B cell (primary cell): ENCODE measurements around the gene EPHB1. TPM values are rescaled to one million over a fixed set of nuclear protein-coding genes. Genes with fewer than 3 reads are reported as not detected.

ENCODE experiments used
- ATAC-seq: fragments of 200-7000 bp; cut with Tn5 transposase; one replicate; pipeline ENCODE4 v1.10.0; 2021; ENCODE audit warnings: low read depth, mild to moderate bottlenecking, moderate number of reproducible peaks, moderate library complexity
- CTCF ChIA-PET: fragments of 350-600 bp; sonication (Branson Sonifier 250); formaldehyde crosslinking; loops from one replicate; lab custom pipeline; 2021; ENCODE audit warnings: antibody characterized with exemption, inconsistent platforms; lab: Charles Lee
- POLR2A ChIA-PET: fragments of 350-600 bp; sonication (Branson Sonifier 250); formaldehyde crosslinking; loops from one replicate; lab custom pipeline; 2021; ENCODE audit warnings: antibody characterized with exemption; lab: Charles Lee
- DNase-seq: peaks from one replicate; pipeline ENCODE4 v3.0.0; 2013
- H2AFZ ChIP-seq: 2 replicates; pipeline ENCODE4 v1.6.1; 2012; ENCODE audit warnings: mild to moderate bottlenecking, low read depth, low read length; ENCODE audit not compliant: insufficient read depth, poor library complexity, severe bottlenecking
- H3K27ac ChIP-seq, 2 donors: 1 replicate in 1 of 2; 2 replicates in 1 of 2; pipeline ENCODE4 v1.5.1; 2012 to 2013; ENCODE audit warnings: low read length in 2 of 2, mild to moderate bottlenecking in 2 of 2, moderate library complexity in 1 of 2
- H3K27me3 ChIP-seq, 4 experiments: fragments of 200-600 bp in 1 of 4; sonication (generic) in 1 of 4; replicated peaks in 1 of 4; 1 replicate in 2 of 4; 2 replicates in 2 of 4; pipeline versions ENCODE4 v1.6.1 to v1.7.0; 2013 to 2016; ENCODE audit warnings: low read length in 3 of 4, mild to moderate bottlenecking in 2 of 4, mixed read lengths in 1 of 4, moderate library complexity in 1 of 4; ENCODE audit not compliant: insufficient read depth in 4 of 4, control insufficient read depth in 3 of 4; ENCODE audit errors: control extremely low read depth in 1 of 4
- H3K36me3 ChIP-seq, 2 experiments: replicated peaks in 1 of 2; 1 replicate in 1 of 2; 2 replicates in 1 of 2; pipeline versions ENCODE4 v1.6.1 to v1.7.1; 2013; ENCODE audit warnings: low read length in 1 of 2; ENCODE audit not compliant: insufficient read depth in 2 of 2, control insufficient read depth in 1 of 2; ENCODE audit errors: control extremely low read depth in 1 of 2, extremely low read depth in 1 of 2
- H3K4me1 ChIP-seq, 2 donors: fragments of 200-600 bp in 1 of 2; sonication (generic) in 1 of 2; 1 replicate in 1 of 2; 2 replicates in 1 of 2; pipeline versions ENCODE4 v1.5.1 to v1.6.1; 2013 to 2017; ENCODE audit warnings: low read length in 2 of 2; ENCODE audit not compliant: control insufficient read depth in 2 of 2, insufficient read depth in 2 of 2
- H3K4me2 ChIP-seq: replicated peaks from 2 replicates; pipeline ENCODE3; 2012; ENCODE audit warnings: mild to moderate bottlenecking, low read depth, low read length; ENCODE audit not compliant: poor library complexity, severe bottlenecking
- H3K4me3 ChIP-seq, 5 experiments: fragments of 200-600 bp in 1 of 5; sonication (generic) in 1 of 5; 1 replicate in 3 of 5; 2 replicates in 2 of 5; pipeline versions ENCODE4 v1.5.1 to v1.7.0; 2011 to 2016; ENCODE audit warnings: low read length in 4 of 5, mild to moderate bottlenecking in 4 of 5, low read depth in 2 of 5, control low read depth in 1 of 5, moderate library complexity in 1 of 5; ENCODE audit not compliant: insufficient read depth in 1 of 5; ENCODE audit errors: control extremely low read depth in 1 of 5, extremely low read depth in 1 of 5
- H3K79me2 ChIP-seq: fragments of 200-600 bp; sonication (generic); one replicate; pipeline ENCODE4 v1.6.0; 2016; ENCODE audit warnings: low read length; ENCODE audit not compliant: control insufficient read depth, insufficient read depth
- H3K9ac ChIP-seq: fragments of 200-600 bp; sonication (generic); 2 replicates; pipeline ENCODE4 v1.6.1; 2017; ENCODE audit warnings: mild to moderate bottlenecking, low read length, moderate library complexity
- H3K9me3 ChIP-seq, 3 donors: one replicate each; pipeline versions ENCODE4 v1.6.1 to v1.7.1; 2013; ENCODE audit warnings: low read length in 2 of 3; ENCODE audit not compliant: control insufficient read depth in 2 of 3, insufficient read depth in 1 of 3; ENCODE audit errors: control extremely low read depth in 1 of 3
- H4K20me1 ChIP-seq: 2 replicates; pipeline ENCODE4 v1.6.0; 2012; ENCODE audit warnings: mild to moderate bottlenecking, low read length; ENCODE audit not compliant: insufficient read depth, control insufficient read depth, poor library complexity, severe bottlenecking
- H3K27ac Mint-ChIP-seq: one replicate; pipeline ENCODE4 v1.8.0; 2021; ENCODE audit warnings: mixed read lengths
- H3K27me3 Mint-ChIP-seq: one replicate; pipeline ENCODE4 v1.8.0; 2021; ENCODE audit warnings: mixed read lengths
- H3K4me1 Mint-ChIP-seq: one replicate; pipeline ENCODE4 v1.8.0; 2021; ENCODE audit warnings: mixed read lengths
- H3K4me3 Mint-ChIP-seq: one replicate; pipeline ENCODE4 v1.8.0; 2021; ENCODE audit warnings: mixed read lengths
- H3K9me3 Mint-ChIP-seq: one replicate; pipeline ENCODE4 v1.8.0; 2022; ENCODE audit warnings: mixed read lengths; ENCODE audit not compliant: insufficient read depth
- EZH2 ChIP-seq: IDR thresholded peaks from 2 replicates; pipeline ENCODE4 v1.6.1; 2012; ENCODE audit warnings: borderline replicate concordance, low read depth, mild to moderate bottlenecking, moderate library complexity, low read length; ENCODE audit not compliant: insufficient read depth, poor library complexity, severe bottlenecking
- WGBS: methylation state at CpG from one replicate; pipeline ENCODE4 v1.1.5; 2013; ENCODE audit warnings: missing lambda C conversion rate; ENCODE audit not compliant: insufficient coverage; 5-methylcytosine and 5-hydroxymethylcytosine counted together
- intact Hi-C: fragments of 100-400 bp; cut with micrococcal nuclease; formaldehyde crosslinking; loops from one replicate; pipeline ENCODE4 v1.10.0; 2022
- polyA plus RNA-seq: library from polyadenylated mRNA; depleted of rRNA; stranded (reverse); fragments of >200 nt; gene quantifications from 2 replicates; pipeline ENCODE4 v1.2.3, GENCODE V29; 2012
- total RNA-seq, 2 donors: library from RNA; stranded (reverse); fragments of 120-200 nt in 1 of 2; gene quantifications; 1 replicate in 1 of 2; 2 replicates in 1 of 2; pipeline versions ENCODE4 v1.2.3 to v1.2.4, GENCODE V29; 2013 to 2022
- TF ChIP-seq, protein P1 (sequence below): fragments of 200-600 bp; IDR thresholded peaks from one replicate; pipeline ENCODE4 v1.8.0; 2022; ENCODE audit warnings: antibody characterized with exemption, mild to moderate bottlenecking

The EPHB1 gene
- total and polyA plus RNA-seq, 2 donors (not counting 1 experiment from before 2014, with no cell fraction given) = 0.01 TPM; not detected in 1

DNA sequence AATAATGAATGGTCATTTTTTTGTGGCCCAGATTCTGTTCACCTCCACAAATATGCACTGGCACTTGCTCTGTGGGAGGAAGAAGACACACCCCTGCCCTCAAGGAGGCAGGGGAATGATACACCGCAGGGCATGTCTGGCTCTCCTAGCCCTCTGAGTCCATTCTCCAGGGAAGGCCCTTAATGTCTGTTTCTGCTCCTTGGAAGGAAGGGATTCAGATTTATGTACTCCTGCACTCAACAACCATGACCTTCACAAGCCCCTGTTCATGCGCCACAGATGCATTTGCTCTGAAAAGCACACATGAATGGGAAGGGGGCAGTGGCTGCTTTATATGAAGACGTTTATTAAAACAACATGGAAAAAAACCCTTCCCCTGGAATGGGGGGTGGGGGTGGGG lies 333.8 kb downstream of the EPHB1 start:
- H3K4me1 Mint-ChIP-seq = no peaks in the 10 kb centered on the region
- no peaks in the 10 kb centered on the region for H3K79me2 ChIP-seq
- H3K9me3 Mint-ChIP-seq = no peaks in the 10 kb centered on the region
- no peaks in the 10 kb centered on the region for H3K36me3 ChIP-seq
- no peaks in the 10 kb centered on the region for H3K27me3 ChIP-seq
- no peak for DNase-seq
- no peak overlapping the region for H3K4me3 Mint-ChIP-seq
- ATAC-seq = no peak
- TF ChIP-seq EZH2 = no peak
- TF ChIP-seq, protein P1, sequence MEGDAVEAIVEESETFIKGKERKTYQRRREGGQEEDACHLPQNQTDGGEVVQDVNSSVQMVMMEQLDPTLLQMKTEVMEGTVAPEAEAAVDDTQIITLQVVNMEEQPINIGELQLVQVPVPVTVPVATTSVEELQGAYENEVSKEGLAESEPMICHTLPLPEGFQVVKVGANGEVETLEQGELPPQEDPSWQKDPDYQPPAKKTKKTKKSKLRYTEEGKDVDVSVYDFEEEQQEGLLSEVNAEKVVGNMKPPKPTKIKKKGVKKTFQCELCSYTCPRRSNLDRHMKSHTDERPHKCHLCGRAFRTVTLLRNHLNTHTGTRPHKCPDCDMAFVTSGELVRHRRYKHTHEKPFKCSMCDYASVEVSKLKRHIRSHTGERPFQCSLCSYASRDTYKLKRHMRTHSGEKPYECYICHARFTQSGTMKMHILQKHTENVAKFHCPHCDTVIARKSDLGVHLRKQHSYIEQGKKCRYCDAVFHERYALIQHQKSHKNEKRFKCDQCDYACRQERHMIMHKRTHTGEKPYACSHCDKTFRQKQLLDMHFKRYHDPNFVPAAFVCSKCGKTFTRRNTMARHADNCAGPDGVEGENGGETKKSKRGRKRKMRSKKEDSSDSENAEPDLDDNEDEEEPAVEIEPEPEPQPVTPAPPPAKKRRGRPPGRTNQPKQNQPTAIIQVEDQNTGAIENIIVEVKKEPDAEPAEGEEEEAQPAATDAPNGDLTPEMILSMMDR = no peak
- no peaks in the 10 kb centered on the region for H3K27me3 Mint-ChIP-seq
- no peaks in the 10 kb centered on the region for H3K4me1 ChIP-seq
- H3K4me3 ChIP-seq = no peak overlapping the region
- H3K9ac ChIP-seq = no peak overlapping the region
- POLR2A ChIA-PET = no interaction called here
- H3K27ac Mint-ChIP-seq = no peak overlapping the region
- no peak overlapping the region for H3K27ac ChIP-seq
- CTCF ChIA-PET = no interaction called here
- no CpG with 5 or more reads among the region's 3 CpGs for WGBS
- H2AFZ ChIP-seq = no peak overlapping the region
- no peaks in the 10 kb centered on the region for H4K20me1 ChIP-seq
- intact Hi-C loops = no loop called here
- H3K9me3 ChIP-seq = peaks cover 0 to 8% (median 0%) of the 10 kb centered on the region in 3 donors
- H3K4me2 ChIP-seq = no peak overlapping the region

- Mint-ChIP-seq H3K27ac (no peak overlapping the region), H3K4me1 (no peaks in the 10 kb centered on the region), H3K9me3 (no peaks in the 10 kb centered on the region), H3K27me3 (no peaks in the 10 kb centered on the region), H3K4me3 (no peak overlapping the region)
- Histone ChIP-seq H3K4me2 (no peak overlapping the region), H3K27me3 (no peaks in the 10 kb centered on the region), H3K9ac (no peak overlapping the region), H3K27ac (no peak overlapping the region), H3K9me3 (peaks cover 0 to 6% (median 0%) of the 10 kb centered on the region in 3 donors), H3K4me1 (no peaks in the 10 kb centered on the region), H3K36me3 (no peaks in the 10 kb centered on the region), H4K20me1 (no peaks in the 10 kb centered on the region), H3K4me3 (no peak overlapping the region), H2AFZ (no peak overlapping the region), H3K79me2 (no peaks in the 10 kb centered on the region)
- ATAC-seq (no peak), DNase-seq (no peak)
- TF ChIP-seq EZH2 = no peak
- TF ChIP-seq, protein P1 = no peak
- intact Hi-C loops = no loop called here
- 84% methylated on average over 7 of the region's 7 CpGs for WGBS
- ChIA-PET POLR2A (no interaction called here), CTCF (no interaction called here)
Measured at GRCh38 chr3:135131290-135131689, 336.2 kb downstream of the EPHB1 start.
